ENCODE measurements around the gene MORN5. TPM values are rescaled to one million over a fixed set of nuclear protein-coding genes. Genes with fewer than 3 reads are reported as not detected.

MORN5 gene
- total RNA-seq, 4 donors from 2014 or later = not detected

- TF ChIP-seq POLR2A (IDR thresholded peaks at IDR 0.05) (no peak), CTCF (IDR thresholded peaks at IDR 0.05) (no peak)
- WGBS, 2 donors = 33 to 49% methylated on average over 18 of the region's 18 CpGs
- H3K4me3 ChIP-seq (ENCODE audit: low read depth, poor library complexity, severe bottlenecking) = no peak overlapping the region
- intact Hi-C loops (cut with DNase I; ENCODE audit: low total_unique reads) = no loop called here
- no peak for DNase-seq (ENCODE audit: low spot score in 2 of 2)
These were observed 61.0 kb downstream of the MORN5 start for GRCh38 chr9:122220673-122221182.

GRCh38 chr9:122221183-122221811 lies 61.6 kb downstream of the MORN5 start:
- TF ChIP-seq CTCF (IDR thresholded peaks at IDR 0.05) = no peak
- no peak for TF ChIP-seq POLR2A (IDR thresholded peaks at IDR 0.05)
- intact Hi-C loops (cut with DNase I; ENCODE audit: low total_unique reads) = no loop called here
- 28 to 31% methylated on average over 19 to 27 of the region's 27 CpGs for WGBS, 2 donors
- DNase-seq (ENCODE audit: low spot score in 2 of 2) = peak in 1 of 2 donors; percentile 72
- no peak overlapping the region for H3K4me3 ChIP-seq (ENCODE audit: low read depth, poor library complexity, severe bottlenecking)

GRCh38 chr9:122222791-122223190 lies 63.1 kb downstream of the MORN5 start:
- intact Hi-C loops (cut with DNase I; ENCODE audit: low total_unique reads) = no loop called here
- peak in 1 of 2 donors; percentile 83 for DNase-seq (ENCODE audit: low spot score in 2 of 2)
- TF ChIP-seq CTCF (IDR thresholded peaks at IDR 0.05) (no peak), POLR2A (IDR thresholded peaks at IDR 0.05) (no peak)
- no peak overlapping the region for H3K4me3 ChIP-seq (ENCODE audit: low read depth, poor library complexity, severe bottlenecking)
- WGBS, 2 donors = 20 to 30% methylated on average over 5 of the region's 5 CpGs

GRCh38 chr9:122223435-122223834 lies 63.7 kb downstream of the MORN5 start:
- 76 to 84% methylated on average over 5 of the region's 5 CpGs for WGBS, 2 donors
- DNase-seq (ENCODE audit: low spot score in 2 of 2) = peak in 1 of 2 donors; percentile 77
- no peak for TF ChIP-seq CTCF (IDR thresholded peaks at IDR 0.05)
- TF ChIP-seq POLR2A (IDR thresholded peaks at IDR 0.05) = no peak
- H3K4me3 ChIP-seq (ENCODE audit: low read depth, poor library complexity, severe bottlenecking) = no peak overlapping the region
- intact Hi-C loops (cut with DNase I; ENCODE audit: low total_unique reads) = no loop called here

GRCh38 chr9:122225312-122226141 lies 65.8 kb downstream of the MORN5 start:
- WGBS, 2 donors = 43 to 48% methylated on average over 45 to 51 of the region's 51 CpGs
- peak in 1 of 2 donors; percentile 77 for DNase-seq (ENCODE audit: low spot score in 2 of 2)
- no peak overlapping the region for H3K4me3 ChIP-seq (ENCODE audit: low read depth, poor library complexity, severe bottlenecking)

More at GRCh38 chr9:122225312-122226141, 65.8 kb downstream of the MORN5 start:
- TF ChIP-seq POLR2A (IDR thresholded peaks at IDR 0.05) (no peak), CTCF (IDR thresholded peaks at IDR 0.05) (no peak)
- intact Hi-C loops (cut with DNase I; ENCODE audit: low total_unique reads) = no loop called here

Measured in lower leg skin (tissue), 4 donors.